T47D (cell line): ENCODE measurements around the gene DCDC2C.

Experiments
- DNase-seq, 2 experiments: peaks; one replicate each; pipeline versions ENCODE4 v3.0.0 to v3.0.0-alpha.2; 2011 to 2012; ENCODE audit warnings: low read depth in 1 of 2, low spot score in 1 of 2
- JUND ChIP-seq: IDR thresholded peaks from 2 replicates; pipeline ENCODE4 v1.6.1; 2012; ENCODE audit warnings: low read depth
- in situ Hi-C: cut with HindIII; loops from 2 replicates; pipeline ENCODE4 v1.10.0; 2016; ENCODE audit warnings: low sequenced_read_pairs, low pct_unique_long_range_greater_than_20kb

Gene DCDC2C

GRCh38 chr2:3823748-3824147 is 120.4 kb downstream of the DCDC2C start:
- no peak for DNase-seq
- in situ Hi-C loops = no loop called here
- no peak for TF ChIP-seq JUND

DNA sequence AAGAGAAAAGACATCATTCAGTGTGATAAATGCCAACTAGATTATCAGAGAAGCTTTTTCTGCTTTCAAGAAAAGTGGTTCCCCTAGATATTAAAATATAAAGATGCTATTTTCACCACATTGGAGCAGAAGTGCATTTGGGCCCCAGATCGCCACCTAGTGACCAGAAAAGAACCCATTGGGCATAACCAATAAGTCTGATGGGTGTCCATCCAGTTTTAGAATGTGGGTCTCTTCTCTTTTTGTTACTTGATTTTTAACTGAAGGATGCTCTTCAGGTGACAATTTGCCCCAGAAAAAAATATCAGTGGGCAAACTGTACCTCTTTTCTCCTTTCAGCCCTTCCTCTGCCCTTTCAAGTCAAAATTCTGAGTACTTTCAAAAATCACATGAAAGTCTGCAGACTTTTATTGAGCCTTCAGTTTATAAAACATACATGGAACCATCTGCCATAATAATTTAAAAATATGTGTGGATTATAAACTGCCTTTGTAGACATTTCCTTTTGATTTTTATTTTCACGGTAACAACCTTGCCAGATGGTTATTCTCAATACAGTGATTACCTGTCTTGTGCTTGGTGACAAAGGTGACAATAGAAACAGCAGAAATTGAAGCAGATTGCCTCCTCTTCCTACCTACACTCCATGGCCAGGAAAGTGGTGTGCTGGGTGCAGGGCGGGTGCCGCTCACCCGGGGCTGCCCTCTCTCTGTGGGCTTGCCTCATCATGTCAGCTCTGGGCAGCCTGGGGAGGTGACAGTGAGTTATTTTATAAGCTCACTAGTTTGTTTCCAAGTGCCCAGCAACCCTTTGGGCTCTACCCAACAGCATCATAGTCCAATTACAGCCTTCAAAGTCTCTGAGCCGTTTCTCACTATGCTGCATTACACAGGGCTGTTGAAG is 124.5 kb downstream of the DCDC2C start:
- no peak for TF ChIP-seq JUND
- DNase-seq = peak in 1 of 2 experiments; percentile 31
- in situ Hi-C loops = no loop called here

DNA sequence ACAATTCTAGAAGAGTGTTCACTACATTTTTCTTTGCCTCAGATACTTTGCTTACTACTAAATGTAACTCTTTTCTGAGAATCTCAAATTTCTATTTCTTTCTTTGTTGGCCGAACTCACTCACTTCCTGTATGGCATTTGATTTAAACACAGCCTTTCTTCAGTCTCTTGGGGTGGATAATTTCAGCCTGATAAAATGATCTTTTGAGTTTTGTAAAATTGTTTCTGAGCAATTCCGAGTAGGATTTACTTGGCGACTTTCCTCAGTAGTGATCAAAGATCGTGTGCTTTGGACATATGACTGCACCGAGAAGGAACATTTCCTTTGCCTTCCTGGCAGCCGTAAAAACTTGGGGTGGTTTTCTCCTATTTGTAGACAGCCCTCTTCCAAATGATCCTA is 127.4 kb downstream of the DCDC2C start:
- in situ Hi-C loops = no loop called here
- no peak for TF ChIP-seq JUND
- DNase-seq = no peak

GRCh38 chr2:3837086-3837485 is 133.7 kb downstream of the DCDC2C start:
- TF ChIP-seq JUND = no peak
- in situ Hi-C loops = no loop called here
- DNase-seq = no peak

DNA sequence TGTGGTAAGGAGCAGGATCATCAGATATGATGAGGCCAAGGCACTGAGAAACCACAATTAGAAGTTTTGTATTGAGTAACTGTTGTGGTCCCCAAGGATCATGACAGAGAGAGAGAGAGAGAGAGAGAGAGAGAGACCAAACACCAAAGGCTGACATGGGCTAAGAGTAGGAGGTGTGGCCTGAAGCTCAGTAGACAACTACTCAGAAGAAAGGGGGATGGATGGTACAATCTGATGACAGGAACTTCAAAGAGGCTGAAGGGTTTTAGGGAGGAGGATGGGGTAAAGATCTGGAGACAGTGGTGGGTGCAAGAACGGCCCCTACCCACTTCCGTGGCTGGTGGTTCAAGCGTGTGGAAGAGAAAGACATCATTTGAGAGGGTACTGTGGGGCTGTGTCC is 135.0 kb downstream of the DCDC2C start:
- in situ Hi-C loops = no loop called here
- TF ChIP-seq JUND = no peak
- DNase-seq = no peak

DNA sequence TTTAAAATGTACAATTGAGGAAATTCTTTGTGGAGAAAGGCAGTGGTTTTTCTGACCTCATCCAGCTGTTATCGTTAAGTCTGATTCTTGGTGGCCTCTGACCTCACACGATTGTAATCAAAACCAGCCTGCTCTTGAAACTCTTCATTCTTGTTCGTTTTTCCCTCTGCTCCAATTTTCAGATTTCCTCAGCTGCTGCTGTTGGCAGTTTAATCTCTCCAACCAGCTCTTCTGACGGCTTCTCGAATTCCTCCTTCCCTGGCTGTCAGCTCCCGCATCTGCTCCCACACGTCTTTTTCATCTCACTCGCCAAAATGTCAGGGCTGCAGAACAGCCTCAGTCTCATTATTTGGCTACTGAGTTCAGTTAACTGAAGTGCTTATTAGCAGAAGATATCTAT is 136.1 kb downstream of the DCDC2C start:
- in situ Hi-C loops = no loop called here
- no peak for TF ChIP-seq JUND
- DNase-seq = no peak

DNA sequence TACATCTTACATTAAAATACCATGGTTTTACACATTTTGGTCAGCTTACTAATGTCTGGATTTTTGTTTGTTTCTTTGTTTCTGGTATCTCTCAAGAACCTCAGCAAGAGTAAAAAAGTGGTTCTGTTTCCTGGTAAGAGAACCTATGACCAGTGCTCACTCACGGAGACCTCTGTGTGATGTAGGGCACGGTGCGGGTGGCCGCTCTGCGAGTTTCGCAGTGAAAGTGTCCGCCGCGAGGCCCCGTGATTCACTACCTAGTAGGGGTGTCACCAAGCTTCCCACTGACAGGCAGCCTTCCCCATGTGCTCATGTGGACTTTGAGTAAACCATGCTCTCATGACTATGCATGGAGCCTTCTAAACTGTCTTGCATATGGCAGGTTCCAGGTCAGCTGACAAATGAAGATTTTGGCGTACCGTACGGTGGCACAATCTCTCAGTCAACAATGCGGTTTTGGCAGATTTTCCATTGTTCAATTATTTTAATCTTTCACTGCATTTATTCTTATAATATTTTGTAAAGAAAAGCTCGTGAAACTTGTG is 137.3 kb downstream of the DCDC2C start:
- TF ChIP-seq JUND = no peak
- no peak for DNase-seq
- in situ Hi-C loops = no loop called here

DNA sequence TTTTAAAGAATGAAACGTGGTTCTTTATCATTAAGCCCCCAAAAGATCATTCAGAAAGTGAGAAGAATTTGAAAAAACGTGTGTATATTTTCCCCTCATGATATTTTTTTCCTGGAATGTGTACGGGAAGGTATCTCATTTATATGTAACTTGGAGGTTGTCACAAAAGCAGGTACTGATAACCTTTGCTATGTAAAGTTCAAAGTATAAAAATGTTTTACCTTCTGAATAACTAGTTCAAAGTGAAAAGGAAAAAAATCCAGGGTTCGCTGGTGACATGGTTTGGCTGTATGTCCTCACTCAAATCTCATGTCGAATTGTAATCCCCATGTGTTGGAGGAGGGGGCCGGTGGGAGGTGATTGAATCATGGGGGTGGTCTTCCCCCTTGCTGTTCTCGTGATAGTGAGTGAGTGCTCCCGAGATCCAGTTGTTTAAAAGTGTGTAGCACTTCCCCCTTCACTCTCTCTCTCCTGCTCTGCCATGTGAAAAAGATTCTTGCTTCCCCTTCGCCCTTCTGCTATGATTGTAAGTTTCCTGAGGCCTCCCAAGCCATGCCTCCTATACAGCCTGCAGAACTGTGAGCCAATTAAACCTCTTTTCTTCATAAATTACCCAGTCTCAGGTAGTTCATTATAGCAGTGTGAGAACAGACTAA is 144.2 kb downstream of the DCDC2C start:
- no peak for DNase-seq
- in situ Hi-C loops = no loop called here
- no peak for TF ChIP-seq JUND

DNA sequence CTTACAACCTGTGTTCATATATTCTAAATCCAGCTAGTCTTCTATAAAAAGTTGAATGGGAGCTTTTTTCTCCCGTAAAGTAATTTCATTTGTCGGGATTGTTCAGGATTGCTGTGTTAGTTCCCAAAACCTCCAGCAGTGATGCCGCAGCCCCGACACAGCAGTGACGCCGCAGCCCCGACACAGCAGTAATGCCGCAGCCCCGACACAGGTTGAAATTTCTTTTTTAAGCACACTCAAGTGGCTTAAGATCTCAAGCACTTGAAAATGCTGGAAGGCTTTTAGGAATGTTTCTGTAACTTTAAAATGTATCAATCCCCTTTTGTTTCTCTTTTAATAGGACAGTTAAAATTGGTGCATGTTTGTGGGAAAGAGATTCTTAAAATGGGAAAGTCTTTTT is 145.4 kb downstream of the DCDC2C start:
- no peak for DNase-seq
- TF ChIP-seq JUND = no peak
- in situ Hi-C loops = no loop called here

- no peak for DNase-seq
- TF ChIP-seq JUND = no peak
- in situ Hi-C loops = no loop called here
Measured at GRCh38 chr2:3849213-3849612, 145.8 kb downstream of the DCDC2C start.

DNA sequence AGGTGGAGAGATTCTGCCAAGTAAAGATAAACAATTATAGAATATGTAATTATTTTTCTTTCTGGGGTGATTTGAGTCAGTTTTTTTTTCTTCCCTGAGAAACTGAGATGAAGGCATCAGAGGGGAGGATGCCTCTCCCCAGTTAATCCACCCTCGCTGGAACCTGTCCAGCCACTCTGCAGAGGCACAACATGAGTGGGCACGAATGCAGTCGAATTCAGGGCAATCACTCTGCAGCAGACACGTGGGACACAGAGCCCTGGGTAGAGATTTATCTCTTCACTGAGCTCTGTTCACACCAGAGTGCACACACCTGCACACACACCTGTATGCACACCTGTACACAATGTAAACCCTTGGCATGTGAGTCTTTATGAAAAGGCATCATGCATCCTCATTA is 154.2 kb downstream of the DCDC2C start:
- in situ Hi-C loops = no loop called here
- no peak for DNase-seq
- TF ChIP-seq JUND = no peak

DNA sequence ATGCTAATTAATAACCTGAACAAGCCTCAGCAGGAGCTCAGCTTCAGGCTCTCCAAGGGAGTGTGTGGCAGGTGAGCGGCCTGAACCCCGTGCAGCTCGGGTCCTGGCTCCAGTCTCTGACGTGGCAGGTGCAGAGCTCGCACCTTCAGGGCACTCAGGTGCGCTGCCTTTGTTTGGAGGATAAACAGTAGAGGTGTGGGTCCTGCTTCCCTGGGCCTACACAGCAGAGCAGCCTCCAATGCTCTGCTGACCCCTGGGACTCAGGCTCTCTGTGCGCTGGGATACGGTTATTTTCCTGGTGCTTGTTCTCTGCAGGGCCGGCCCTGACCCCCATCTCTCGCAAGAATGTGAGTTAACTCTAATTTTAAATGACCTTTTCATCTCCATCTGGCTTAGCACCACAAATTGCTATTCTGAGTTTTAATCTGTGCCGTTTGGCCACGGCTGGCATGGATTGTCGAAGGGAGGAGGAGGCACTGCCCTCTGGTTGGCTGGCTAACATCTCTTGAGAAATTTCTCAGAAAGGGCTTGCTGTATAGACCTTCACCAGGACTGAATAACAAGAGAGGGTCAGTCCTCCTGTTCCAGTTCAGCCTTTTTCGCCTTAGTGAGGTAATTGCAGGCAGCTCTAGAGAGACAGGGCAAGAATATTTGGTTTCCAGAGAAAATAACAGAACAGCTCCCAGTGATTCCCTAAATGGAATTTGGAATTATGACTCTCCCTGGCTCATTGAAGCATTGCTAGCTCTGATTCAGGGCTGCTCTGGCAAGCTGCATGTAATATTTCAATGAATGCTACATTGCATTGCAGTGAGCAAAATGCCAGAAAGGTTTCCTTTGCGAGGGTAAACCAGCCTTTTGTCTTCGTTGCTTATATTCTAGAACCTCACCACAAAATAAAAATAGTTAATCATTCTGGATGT is 161.8 kb downstream of the DCDC2C start:
- peak in 1 of 2 experiments; percentile 7 for DNase-seq
- in situ Hi-C loops = no loop called here
- no peak for TF ChIP-seq JUND
